ENCODE measurements around the gene PDXDC1.
A peak's percentile ranks its signal among the peaks of the same experiment; 100 is the strongest.
"Not testable (repeated sequence)": the region's sequence is repeated elsewhere in the genome, so short reads cannot be mapped to it uniquely, and the experiment has no call there.

Gene PDXDC1

GRCh38 chr16:14963281-14964173 is 11.3 kb upstream of the PDXDC1 start:
- DNase-seq: peak in 1 of 2 donors; percentile 61
- no peak for TF ChIP-seq CTCF (IDR thresholded peaks at IDR 0.05)
- intact Hi-C loops (cut with DNase I; ENCODE audit: low total_unique reads): no loop called here
- Histone ChIP-seq H3K27me3 (no peaks in the 10 kb centered on the region), H3K36me3 (no peaks in the 10 kb centered on the region), H3K27ac (no peak overlapping the region), H3K4me1 (no peaks in the 10 kb centered on the region), H3K9me3 (no peaks in the 10 kb centered on the region), H3K4me3 (no peak overlapping the region)

GRCh38 chr16:14965328-14965727 is 9.5 kb upstream of the PDXDC1 start:
- H3K27ac ChIP-seq: no peak overlapping the region
- no peaks in the 10 kb centered on the region for H3K27me3 ChIP-seq
- no peaks in the 10 kb centered on the region for H3K9me3 ChIP-seq
- no peaks in the 10 kb centered on the region for H3K4me1 ChIP-seq
- H3K4me3 ChIP-seq: no peak overlapping the region
- TF ChIP-seq CTCF (IDR thresholded peaks at IDR 0.05): no peak
- peak in 1 of 2 donors; percentile 63 for DNase-seq
- intact Hi-C loops (cut with DNase I; ENCODE audit: low total_unique reads): no loop called here
- no peaks in the 10 kb centered on the region for H3K36me3 ChIP-seq

- intact Hi-C loops (cut with DNase I; ENCODE audit: low total_unique reads); H3K36me3 ChIP-seq; H3K4me3 ChIP-seq; H3K27ac ChIP-seq; H3K9me3 ChIP-seq; H3K4me1 ChIP-seq; H3K27me3 ChIP-seq; DNase-seq: not testable (repeated sequence)
These were observed 5.0 kb upstream of the PDXDC1 start for GRCh38 chr16:14969795-14970194.

- H3K27me3 ChIP-seq; H3K27ac ChIP-seq; H3K9me3 ChIP-seq; DNase-seq; intact Hi-C loops (cut with DNase I; ENCODE audit: low total_unique reads); H3K36me3 ChIP-seq; H3K4me3 ChIP-seq: not testable (repeated sequence)
- H3K4me1 ChIP-seq: peaks cover 0 to 19% (median 1%) of the 10 kb centered on the region in 4 donors
These were observed 3.1 kb upstream of the PDXDC1 start for GRCh38 chr16:14971621-14972228.

GRCh38 chr16:14973785-14974322 is 972 bp upstream of the PDXDC1 start:
- H3K36me3 ChIP-seq; H3K9me3 ChIP-seq; DNase-seq; H3K27me3 ChIP-seq; intact Hi-C loops (cut with DNase I; ENCODE audit: low total_unique reads): not testable (repeated sequence)
- Histone ChIP-seq H3K27ac (peak overlapping the region; percentile 81 to 86), H3K4me3 (peak overlapping the region; percentile 60 to 61), H3K4me1 (peaks cover 0 to 24% (median 1%) of the 10 kb centered on the region in 4 donors)

GRCh38 chr16:14974331-14974655 is 533 bp upstream of the PDXDC1 start:
- DNase-seq; H3K27me3 ChIP-seq; H3K36me3 ChIP-seq; H3K9me3 ChIP-seq; intact Hi-C loops (cut with DNase I; ENCODE audit: low total_unique reads): not testable (repeated sequence)
- Histone ChIP-seq H3K27ac (peak overlapping the region; percentile 81 to 86), H3K4me3 (peak overlapping the region; percentile 60 to 61), H3K4me1 (peaks cover 0 to 29% (median 1%) of the 10 kb centered on the region in 4 donors)

- TF ChIP-seq CTCF (IDR thresholded peaks at IDR 0.05): peak; percentile 12 to 37
- Histone ChIP-seq H3K4me1 (peaks cover 0 to 39% (median 1%) of the 10 kb centered on the region in 4 donors), H3K4me3 (peak overlapping the region; percentile 60 to 61), H3K27ac (peak overlapping the region; percentile 81 to 86)
- H3K9me3 ChIP-seq; H3K27me3 ChIP-seq; intact Hi-C loops (cut with DNase I; ENCODE audit: low total_unique reads); H3K36me3 ChIP-seq: not testable (repeated sequence)
- DNase-seq: peak; percentile 50 to 81
These were observed 780 bp downstream of the PDXDC1 start for GRCh38 chr16:14975418-14976194.

GRCh38 chr16:14976971-14977736 is 2.3 kb downstream of the PDXDC1 start:
- H3K27me3 ChIP-seq; H3K4me3 ChIP-seq; intact Hi-C loops (cut with DNase I; ENCODE audit: low total_unique reads); H3K27ac ChIP-seq; H3K9me3 ChIP-seq; DNase-seq; H3K36me3 ChIP-seq: not testable (repeated sequence)
- peaks cover 0 to 39% (median 2%) of the 10 kb centered on the region in 4 donors for H3K4me1 ChIP-seq

- DNase-seq; H3K27ac ChIP-seq; H3K4me3 ChIP-seq; H3K27me3 ChIP-seq; intact Hi-C loops (cut with DNase I; ENCODE audit: low total_unique reads); H3K9me3 ChIP-seq; H3K36me3 ChIP-seq: not testable (repeated sequence)
- H3K4me1 ChIP-seq: peaks cover 0 to 39% (median 4%) of the 10 kb centered on the region in 4 donors
These were observed 3.5 kb downstream of the PDXDC1 start for GRCh38 chr16:14978281-14978680.

- Histone ChIP-seq H3K27ac (peak overlapping the region in 1 of 2 donors; percentile 15), H3K4me1 (peaks cover 0 to 38% (median 4%) of the 10 kb centered on the region in 4 donors)
- DNase-seq; H3K36me3 ChIP-seq; intact Hi-C loops (cut with DNase I; ENCODE audit: low total_unique reads); H3K27me3 ChIP-seq; H3K4me3 ChIP-seq; H3K9me3 ChIP-seq: not testable (repeated sequence)
These were observed 4.1 kb downstream of the PDXDC1 start for GRCh38 chr16:14978908-14979307.
